ENCODE results near the gene STARD8. TPM values are rescaled to one million over a fixed set of nuclear protein-coding genes. Genes with fewer than 3 reads are reported as not detected.
"Not testable (repeated sequence)": the region's sequence is repeated elsewhere in the genome, so short reads cannot be mapped to it uniquely, and the experiment has no call there.

STARD8 gene
- polyA plus RNA-seq, 2 of the 4 experiments (the other 2 are of a cell fraction): 1.6 to 1.7 TPM

- ATAC-seq (peak in 1 of 2 experiments; percentile 49; a peak in 1 of 6 replicates), FAIRE-seq (no peak), DNase-seq (ENCODE audit: low read depth in 1 of 2, low spot score in 1 of 2) (no peak)
- WGBS (ENCODE audit: missing lambda C conversion rate): 24% methylated on average over 2 of the region's 2 CpGs
- no peak overlapping the region for H3K27ac ChIP-seq
- no peaks in the 10 kb centered on the region for H3K4me1 ChIP-seq
- no peak for TF ChIP-seq RCOR1 (IDR thresholded peaks at IDR 0.05; ENCODE audit: low read depth, low read length)
- no peaks in the 10 kb centered on the region for H3K9me3 ChIP-seq
- no peak overlapping the region for H3K4me3 ChIP-seq
- POLR2A ChIA-PET: no interaction called here
- H3K4me2 ChIP-seq: no peak overlapping the region
- CTCF ChIA-PET: interaction anchor here (0.7 to 2.7 kb wide), 4 partner anchors 14 to 534 kb away, joined by 4 to 10 read pairs (median 5); no protein-coding TSS in a partner anchor
These were observed 83.8 kb downstream of the STARD8 start for GRCh38 chrX:68731254-68731653.

- peak; percentile 18 for FAIRE-seq
- POLR2A ChIA-PET: interaction anchor here (1.0 kb wide), 1 partner anchor 96 kb away, joined by 4 read pairs; the partner anchor contains the start of gene EFNB1
These were observed 85.5 kb downstream of the STARD8 start for GRCh38 chrX:68732906-68733493.

GRCh38 chrX:68735266-68735665 lies 87.8 kb downstream of the STARD8 start:
- ChIA-PET CTCF (no interaction called here), POLR2A (no interaction called here)
- Histone ChIP-seq H3K9me3 (no peaks in the 10 kb centered on the region), H3K27ac (no peak overlapping the region), H3K4me3 (no peak overlapping the region), H3K4me2 (no peak overlapping the region), H3K4me1 (no peaks in the 10 kb centered on the region)
- ATAC-seq (no peak), FAIRE-seq (no peak), DNase-seq (ENCODE audit: low read depth in 1 of 2, low spot score in 1 of 2) (no peak)
- TF ChIP-seq REST (IDR thresholded peaks at IDR 0.05): no peak
- no peak for TF ChIP-seq USF2 (IDR thresholded peaks at IDR 0.05)
- no peak for TF ChIP-seq CHD4 (IDR thresholded peaks at IDR 0.05; ENCODE audit: borderline replicate concordance)
- TF ChIP-seq MAZ (IDR thresholded peaks at IDR 0.05; ENCODE audit: borderline replicate concordance, low read depth, low read length): no peak
- TF ChIP-seq NFE2L2 (conservative IDR thresholded peaks at IDR 0.05; ENCODE audit: low read length): no peak
- TF ChIP-seq CBX8 (IDR thresholded peaks at IDR 0.05): no peak
- no peak for TF ChIP-seq NR3C1 (IDR thresholded peaks at IDR 0.05)
- TF ChIP-seq FOSL2 (IDR thresholded peaks at IDR 0.05): no peak
- TF ChIP-seq FOSL2 (CRISPR knock-in tag; IDR thresholded peaks at IDR 0.05): no peak
- TF ChIP-seq HDAC2 (IDR thresholded peaks at IDR 0.05): no peak
- no peak for TF ChIP-seq BHLHE40 (IDR thresholded peaks at IDR 0.05; ENCODE audit: low read depth, low read length)
- TF ChIP-seq HES2 (IDR thresholded peaks at IDR 0.05): no peak
- TF ChIP-seq KDM5A (IDR thresholded peaks at IDR 0.05): no peak
- 0% methylated on average over 1 of the region's 1 CpG for WGBS (ENCODE audit: missing lambda C conversion rate)

More at GRCh38 chrX:68732906-68733493, 85.5 kb downstream of the STARD8 start:
- Histone ChIP-seq H3K4me2 (no peak overlapping the region; the same call in 2 of the 3 replicates), H3K9me3 (no peaks in the 10 kb centered on the region), H3K4me1 (no peaks in the 10 kb centered on the region), H3K27ac (no peak overlapping the region), H3K4me3 (no peak overlapping the region)
- CTCF ChIA-PET: interaction anchor here (0.6 to 2.7 kb wide), 26 partner anchors 9 to 567 kb away, joined by 3 to 10 read pairs (median 4); no protein-coding TSS in a partner anchor
- DNase-seq (ENCODE audit: low read depth in 1 of 2, low spot score in 1 of 2): peak; percentile 38 to 64
- ATAC-seq: peak; percentile 86 to 98; a peak in 5 of 6 replicates
- WGBS (ENCODE audit: missing lambda C conversion rate): 10% methylated on average over 4 of the region's 4 CpGs
- no peak for TF ChIP-seq EP300 (IDR thresholded peaks at IDR 0.05)
- TF ChIP-seq CTCF (IDR thresholded peaks at IDR 0.05): peak; percentile 67
- peak; percentile 75 for TF ChIP-seq RAD21 (conservative IDR thresholded peaks at IDR 0.05 in 1 of 2, IDR thresholded peaks at IDR 0.05 in 1 of 2)
- TF ChIP-seq SMC3 (IDR thresholded peaks at IDR 0.05): peak; percentile 61

GRCh38 chrX:68741864-68742263 lies 94.4 kb downstream of the STARD8 start:
- FAIRE-seq; H3K27ac ChIP-seq; CTCF ChIA-PET; DNase-seq (ENCODE audit: low read depth in 1 of 2, low spot score in 1 of 2); H3K4me2 ChIP-seq; ATAC-seq; H3K4me1 ChIP-seq; H3K9me3 ChIP-seq; H3K4me3 ChIP-seq; POLR2A ChIA-PET: not testable (repeated sequence)
- 0% methylated on average over 2 of the region's 3 CpGs for WGBS (ENCODE audit: missing lambda C conversion rate)

Data from A549 (cell line).